Sigmoid colon (tissue), 7 donors: Measurements from ENCODE around the gene MYO10. TPM values are rescaled to one million over a fixed set of nuclear protein-coding genes. Genes with fewer than 3 reads are reported as not detected.

Experiments
- DNase-seq: peaks from one replicate; pipeline ENCODE4 v3.0.0-alpha.2; 2019
- H3K27ac ChIP-seq, 4 donors: fragments of 200-600 bp; sonication (generic); one replicate each; pipeline ENCODE4 v1.5.1; 2016 to 2019; ENCODE audit warnings: mild to moderate bottlenecking in 1 of 4
- H3K27me3 ChIP-seq, 3 donors: fragments of 200-600 bp; sonication (generic); one replicate each; pipeline ENCODE4 v1.5.1; 2019; ENCODE audit warnings: mild to moderate bottlenecking in 1 of 3
- H3K36me3 ChIP-seq, 4 donors: fragments of 200-600 bp; sonication (generic); one replicate each; pipeline ENCODE4 v1.5.1; 2016 to 2019
- H3K4me1 ChIP-seq, 4 donors: fragments of 200-600 bp; sonication (generic); one replicate each; pipeline ENCODE4 v1.5.1; 2017 to 2019
- H3K4me3 ChIP-seq, 4 donors: fragments of 200-600 bp; sonication (generic); one replicate each; pipeline ENCODE4 v1.5.1; 2017 to 2019; ENCODE audit warnings: mild to moderate bottlenecking in 2 of 4, moderate library complexity in 1 of 4
- H3K9me3 ChIP-seq, 4 donors: fragments of 200-600 bp in 3 of 4; sonication (generic) in 3 of 4; one replicate each; pipeline versions ENCODE4 v1.5.1 to v1.6.1; 2013 to 2019
- EP300 ChIP-seq, 4 donors: sonication (generic); formaldehyde crosslinking; IDR thresholded peaks; one replicate each; pipeline ENCODE4 v1.6.1; 2017; ENCODE audit warnings: antibody characterized with exemption in 4 of 4
- POLR2A ChIP-seq, 2 donors: fragments of 450-650 bp; IDR thresholded peaks; one replicate each; pipeline ENCODE4 v1.6.1; 2016; ENCODE audit warnings: antibody characterized with exemption in 2 of 2, mild to moderate bottlenecking in 2 of 2, moderate library complexity in 2 of 2
- POLR2AphosphoS5 ChIP-seq, 4 donors: sonication (generic); formaldehyde crosslinking; IDR thresholded peaks; one replicate each; pipeline ENCODE4 v1.6.1; 2017; ENCODE audit warnings: antibody characterized with exemption in 4 of 4
- WGBS, 2 donors: extraction: QIAGEN DNeasy Blood & Tissue Kit; methylation state at CpG; one replicate each; pipeline ENCODE4 v1.1.7; 2013; 5-methylcytosine and 5-hydroxymethylcytosine counted together
- intact Hi-C: fragments of 100-400 bp; cut with DNase I; formaldehyde crosslinking; loops from one replicate; pipeline ENCODE4 v1.15.1; 2023
- polyA plus RNA-seq, 3 donors: library from polyadenylated mRNA; stranded (reverse); fragments of 200-250 nt; gene quantifications; one replicate each; pipeline ENCODE4 v1.2.3, GENCODE V29; 2013
- total RNA-seq, 4 donors: library from RNA; depleted of rRNA; stranded (reverse); fragments of >200 nt; gene quantifications; one replicate each; pipeline ENCODE4 v1.1.0, GENCODE V29; 2016
- TF ChIP-seq, protein P1 (sequence below), 4 experiments: fragments of 450-650 bp in 3 of 4; fragments of 200-600 bp in 1 of 4; IDR thresholded peaks; one replicate each; pipeline ENCODE4 v1.5.1; 2016 to 2019; ENCODE audit warnings: antibody characterized with exemption in 4 of 4, mild to moderate bottlenecking in 3 of 4, moderate library complexity in 2 of 4
- donor health status: healthy with polysubstance abuse.
- donor health status: Bipolar disorder and iron deficiency.
- donor health status: healthy.

The MYO10 gene
- total and polyA plus RNA-seq, 7 donors, result 3.9 to 20.3 (median 8.3) TPM

DNA sequence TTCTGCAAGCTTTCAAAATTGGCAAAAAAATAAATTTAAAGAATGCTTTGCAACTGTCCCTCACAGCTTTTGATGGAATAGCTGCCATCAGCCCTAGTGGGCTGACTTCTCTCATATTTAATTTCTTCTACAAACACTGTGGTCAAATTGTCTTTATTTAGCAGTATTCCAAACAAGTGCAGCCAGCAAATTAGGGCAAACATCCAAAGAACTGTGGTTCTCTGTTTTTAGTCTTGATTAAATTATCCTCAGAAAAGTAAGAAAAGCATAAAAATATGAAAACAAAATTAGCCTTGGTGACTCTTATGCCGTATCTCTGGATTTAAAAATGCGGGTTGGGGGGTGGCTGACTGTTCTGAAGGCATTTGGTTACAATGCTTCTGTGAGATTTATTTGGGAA is 223.5 kb downstream of the MYO10 start:
- Histone ChIP-seq H3K4me3 (no peak overlapping the region), H3K27ac (no peak overlapping the region), H3K36me3 (no peaks in the 10 kb centered on the region), H3K4me1 (no peaks in the 10 kb centered on the region), H3K27me3 (no peaks in the 10 kb centered on the region), H3K9me3 (no peaks in the 10 kb centered on the region)
- 75 to 78% methylated on average over 2 of the region's 2 CpGs for WGBS, 2 donors
- intact Hi-C loops, result no loop called here
- DNase-seq, result no peak
- TF ChIP-seq POLR2A (IDR thresholded peaks at IDR 0.05) (no peak), EP300 (IDR thresholded peaks at IDR 0.05) (no peak), POLR2AphosphoS5 (IDR thresholded peaks at IDR 0.05) (no peak)
- TF ChIP-seq, protein P1, sequence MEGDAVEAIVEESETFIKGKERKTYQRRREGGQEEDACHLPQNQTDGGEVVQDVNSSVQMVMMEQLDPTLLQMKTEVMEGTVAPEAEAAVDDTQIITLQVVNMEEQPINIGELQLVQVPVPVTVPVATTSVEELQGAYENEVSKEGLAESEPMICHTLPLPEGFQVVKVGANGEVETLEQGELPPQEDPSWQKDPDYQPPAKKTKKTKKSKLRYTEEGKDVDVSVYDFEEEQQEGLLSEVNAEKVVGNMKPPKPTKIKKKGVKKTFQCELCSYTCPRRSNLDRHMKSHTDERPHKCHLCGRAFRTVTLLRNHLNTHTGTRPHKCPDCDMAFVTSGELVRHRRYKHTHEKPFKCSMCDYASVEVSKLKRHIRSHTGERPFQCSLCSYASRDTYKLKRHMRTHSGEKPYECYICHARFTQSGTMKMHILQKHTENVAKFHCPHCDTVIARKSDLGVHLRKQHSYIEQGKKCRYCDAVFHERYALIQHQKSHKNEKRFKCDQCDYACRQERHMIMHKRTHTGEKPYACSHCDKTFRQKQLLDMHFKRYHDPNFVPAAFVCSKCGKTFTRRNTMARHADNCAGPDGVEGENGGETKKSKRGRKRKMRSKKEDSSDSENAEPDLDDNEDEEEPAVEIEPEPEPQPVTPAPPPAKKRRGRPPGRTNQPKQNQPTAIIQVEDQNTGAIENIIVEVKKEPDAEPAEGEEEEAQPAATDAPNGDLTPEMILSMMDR (IDR thresholded peaks at IDR 0.05), result no peak

DNA sequence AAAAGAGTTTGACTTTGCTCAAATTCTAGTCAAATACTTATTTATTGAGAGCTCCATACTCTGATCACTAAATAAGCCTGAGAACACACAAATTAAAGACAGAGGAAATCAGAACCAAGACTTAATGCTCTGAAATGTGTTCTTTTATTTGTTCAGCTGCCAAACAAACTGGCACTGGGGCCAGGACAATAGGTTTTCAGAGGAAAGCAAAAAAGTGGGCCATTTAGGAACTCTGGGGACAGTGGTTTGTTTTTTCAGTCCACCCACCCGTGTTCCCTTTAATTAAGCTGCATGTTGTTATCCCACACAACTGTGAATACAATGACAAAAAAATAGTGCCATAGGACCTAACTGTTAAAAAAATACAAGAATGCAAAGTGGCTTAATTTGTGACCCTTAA is 223.9 kb downstream of the MYO10 start:
- TF ChIP-seq, protein P1 (IDR thresholded peaks at IDR 0.05), result no peak
- TF ChIP-seq EP300 (IDR thresholded peaks at IDR 0.05) (no peak), POLR2AphosphoS5 (IDR thresholded peaks at IDR 0.05) (no peak), POLR2A (IDR thresholded peaks at IDR 0.05) (no peak)
- intact Hi-C loops, result no loop called here
- H3K9me3 ChIP-seq, result no peaks in the 10 kb centered on the region
- DNase-seq, result no peak
- no peak overlapping the region for H3K27ac ChIP-seq
- no peaks in the 10 kb centered on the region for H3K36me3 ChIP-seq
- no peak overlapping the region for H3K4me3 ChIP-seq
- WGBS, 2 donors, result 35 to 46% methylated on average over 1 of the region's 1 CpG
- H3K4me1 ChIP-seq, result no peaks in the 10 kb centered on the region
- no peaks in the 10 kb centered on the region for H3K27me3 ChIP-seq

DNA sequence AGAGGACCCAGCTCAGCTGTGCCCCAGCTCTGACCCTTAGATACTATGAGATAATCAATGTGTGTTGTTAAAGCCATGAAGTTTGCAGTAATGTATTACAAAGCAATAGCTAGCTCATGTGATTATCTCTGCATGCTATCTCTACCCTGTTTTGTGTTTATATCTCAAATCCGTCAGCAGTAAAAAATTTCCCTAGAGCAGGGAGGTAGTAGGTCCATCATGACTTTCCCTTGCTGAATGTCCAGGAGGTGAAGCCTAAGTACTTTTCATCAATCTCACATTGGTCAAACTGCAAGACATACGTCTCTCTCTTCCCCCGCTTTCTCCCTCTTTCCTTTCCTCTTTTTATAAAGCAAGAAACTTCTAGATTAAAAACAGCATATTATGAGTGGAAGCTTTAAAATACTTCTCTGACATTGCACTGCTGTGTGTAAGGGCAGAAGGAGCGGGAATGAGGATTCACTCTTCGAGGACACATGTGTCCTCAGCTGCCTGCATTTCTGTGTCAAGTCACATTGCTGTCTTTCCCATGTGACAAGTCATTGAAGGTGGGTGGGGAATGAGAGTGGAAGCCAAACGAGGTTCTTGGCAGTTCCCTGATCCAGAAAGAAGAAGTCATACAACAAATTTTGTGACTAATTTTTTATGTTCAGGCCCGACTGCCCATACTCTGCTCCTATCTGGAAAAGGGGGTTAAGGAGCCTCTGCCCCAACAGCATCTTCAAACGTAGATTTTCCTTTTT is 226.2 kb downstream of the MYO10 start:
- WGBS, 2 donors, result 80 to 83% methylated on average over 8 of the region's 8 CpGs
- DNase-seq, result no peak
- no peak overlapping the region for H3K27ac ChIP-seq
- no peaks in the 10 kb centered on the region for H3K9me3 ChIP-seq
- no peaks in the 10 kb centered on the region for H3K36me3 ChIP-seq
- no peaks in the 10 kb centered on the region for H3K4me1 ChIP-seq
- intact Hi-C loops, result no loop called here
- TF ChIP-seq POLR2AphosphoS5 (IDR thresholded peaks at IDR 0.05) (no peak), POLR2A (IDR thresholded peaks at IDR 0.05) (no peak), EP300 (IDR thresholded peaks at IDR 0.05) (no peak)
- TF ChIP-seq, protein P1 (IDR thresholded peaks at IDR 0.05), result no peak
- no peak overlapping the region for H3K4me3 ChIP-seq
- H3K27me3 ChIP-seq, result no peaks in the 10 kb centered on the region

DNA sequence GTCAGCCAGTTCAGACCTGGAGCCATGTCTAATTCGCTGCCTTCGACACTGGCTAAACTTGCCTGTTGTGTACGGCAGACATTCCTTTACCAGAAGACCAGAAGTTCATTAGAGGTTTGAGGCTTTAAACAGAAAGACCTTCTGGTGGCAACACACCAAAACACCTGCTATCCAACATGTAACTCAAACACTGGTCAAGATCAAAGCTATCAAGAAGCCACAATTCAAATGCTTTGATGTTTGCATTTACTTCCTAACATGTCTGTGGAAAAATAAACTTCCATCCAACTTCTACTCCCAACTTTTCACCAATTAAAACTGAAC is 228.3 kb downstream of the MYO10 start:
- H3K27ac ChIP-seq, result no peak overlapping the region
- H3K27me3 ChIP-seq, result no peaks in the 10 kb centered on the region
- DNase-seq, result no peak
- H3K9me3 ChIP-seq, result no peaks in the 10 kb centered on the region
- H3K36me3 ChIP-seq, result no peaks in the 10 kb centered on the region
- TF ChIP-seq EP300 (IDR thresholded peaks at IDR 0.05) (no peak), POLR2AphosphoS5 (IDR thresholded peaks at IDR 0.05) (no peak), POLR2A (IDR thresholded peaks at IDR 0.05) (no peak)
- TF ChIP-seq, protein P1 (IDR thresholded peaks at IDR 0.05), result no peak
- no peaks in the 10 kb centered on the region for H3K4me1 ChIP-seq
- intact Hi-C loops, result no loop called here
- no peak overlapping the region for H3K4me3 ChIP-seq
- WGBS, 2 donors, result 87 to 91% methylated on average over 3 of the region's 3 CpGs
